ENCODE data around the gene SNCA. TPM values are rescaled to one million over a fixed set of nuclear protein-coding genes. Genes with fewer than 3 reads are reported as not detected.

The SNCA gene
- polyA plus RNA-seq, 3 donors = 13.2 to 39.4 (median 24.3) TPM

DNA sequence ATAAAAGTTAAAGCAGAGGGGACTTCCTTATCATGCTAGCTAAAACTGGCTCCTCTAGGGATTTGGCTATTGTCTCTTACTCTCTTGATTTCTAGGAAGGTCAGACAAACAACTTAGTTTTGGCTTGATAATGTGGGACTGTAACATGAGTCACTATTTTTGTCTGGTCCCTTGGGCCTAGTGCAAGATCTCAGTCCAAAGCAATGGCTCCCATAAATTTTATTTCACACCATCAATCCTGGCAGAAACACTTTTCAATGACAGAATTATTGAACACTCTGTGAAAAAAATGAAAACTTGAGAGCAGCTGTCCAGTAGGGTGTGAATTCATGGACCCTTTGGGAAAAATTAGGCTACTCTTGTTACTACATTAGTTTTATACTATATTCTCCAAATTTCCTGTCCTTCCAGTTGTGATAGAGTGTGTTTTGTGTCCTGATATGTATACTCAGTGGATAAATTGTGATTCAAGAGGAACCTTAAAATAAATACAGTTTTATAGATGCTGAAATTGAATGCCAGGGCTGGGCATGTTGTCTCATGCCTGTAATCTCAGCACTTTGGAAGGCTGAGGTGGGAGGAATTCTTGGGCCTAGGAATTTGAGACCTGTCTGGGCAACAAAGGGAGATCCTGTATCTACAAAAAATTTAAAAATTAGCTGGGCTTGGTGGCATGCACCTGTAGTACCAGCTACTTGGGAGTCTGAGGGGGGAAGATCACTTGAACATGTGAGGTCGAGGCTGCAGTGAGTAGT lies 10.8 kb upstream of the SNCA start:
- Mint-ChIP-seq H3K27me3 (ENCODE audit: low read depth in 3 of 3) (peaks cover 0 to 4% (median 1%) of the 10 kb centered on the region in 3 donors), H3K4me3 (no peak overlapping the region), H3K36me3 (no peaks in the 10 kb centered on the region), H3K27ac (no peak overlapping the region), H3K4me1 (no peaks in the 10 kb centered on the region), H3K9me3 (peaks cover 12 to 22% (median 18%) of the 10 kb centered on the region in 7 donors)
- H2AFZ ChIP-seq (ENCODE audit: insufficient read depth, low read depth, low read length, poor library complexity, severe bottlenecking) = no peak overlapping the region
- 100% methylated on average over 1 of the region's 1 CpG for WGBS (ENCODE audit: insufficient coverage)
- peaks cover 6 to 12% of the 10 kb centered on the region in 2 donors for H3K9me3 ChIP-seq (replicated peaks in 1 of 2; ENCODE audit: control insufficient read depth in 1 of 2, insufficient read depth in 1 of 2, low read length in 2 of 2)
- no peaks in the 10 kb centered on the region for H3K36me3 ChIP-seq (replicated peaks in 1 of 2; ENCODE audit: control insufficient read depth in 1 of 2, insufficient read depth in 2 of 2, low read length in 2 of 2)
- H4K20me1 ChIP-seq (ENCODE audit: insufficient read depth, low read length) = no peaks in the 10 kb centered on the region
- no peak overlapping the region for H3K4me2 ChIP-seq (replicated peaks; ENCODE audit: extremely low read depth, low read length, poor library complexity, severe bottlenecking)
- H3K4me3 ChIP-seq (replicated peaks in 1 of 3; ENCODE audit: low read depth in 2 of 3, low read length in 3 of 3) = no peak overlapping the region
- no peak for DNase-seq
- H3K27me3 ChIP-seq (ENCODE audit: control insufficient read depth in 2 of 2, insufficient read depth in 2 of 2, low read length in 2 of 2) = no peaks in the 10 kb centered on the region
- intact Hi-C loops (cut with micrococcal nuclease) = no loop called here
- H3K79me2 ChIP-seq (ENCODE audit: insufficient read depth, low read length) = no peaks in the 10 kb centered on the region
- no peaks in the 10 kb centered on the region for H3K4me1 ChIP-seq (ENCODE audit: control insufficient read depth in 1 of 2, insufficient read depth in 2 of 2, low read length in 2 of 2)
- H3K27ac ChIP-seq (ENCODE audit: low read depth in 1 of 2, low read length in 2 of 2) = no peak overlapping the region
- no peak overlapping the region for H3K9ac ChIP-seq (ENCODE audit: insufficient read depth, low read length, poor library complexity, severe bottlenecking)
- TF ChIP-seq, protein P1, sequence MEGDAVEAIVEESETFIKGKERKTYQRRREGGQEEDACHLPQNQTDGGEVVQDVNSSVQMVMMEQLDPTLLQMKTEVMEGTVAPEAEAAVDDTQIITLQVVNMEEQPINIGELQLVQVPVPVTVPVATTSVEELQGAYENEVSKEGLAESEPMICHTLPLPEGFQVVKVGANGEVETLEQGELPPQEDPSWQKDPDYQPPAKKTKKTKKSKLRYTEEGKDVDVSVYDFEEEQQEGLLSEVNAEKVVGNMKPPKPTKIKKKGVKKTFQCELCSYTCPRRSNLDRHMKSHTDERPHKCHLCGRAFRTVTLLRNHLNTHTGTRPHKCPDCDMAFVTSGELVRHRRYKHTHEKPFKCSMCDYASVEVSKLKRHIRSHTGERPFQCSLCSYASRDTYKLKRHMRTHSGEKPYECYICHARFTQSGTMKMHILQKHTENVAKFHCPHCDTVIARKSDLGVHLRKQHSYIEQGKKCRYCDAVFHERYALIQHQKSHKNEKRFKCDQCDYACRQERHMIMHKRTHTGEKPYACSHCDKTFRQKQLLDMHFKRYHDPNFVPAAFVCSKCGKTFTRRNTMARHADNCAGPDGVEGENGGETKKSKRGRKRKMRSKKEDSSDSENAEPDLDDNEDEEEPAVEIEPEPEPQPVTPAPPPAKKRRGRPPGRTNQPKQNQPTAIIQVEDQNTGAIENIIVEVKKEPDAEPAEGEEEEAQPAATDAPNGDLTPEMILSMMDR (IDR thresholded peaks at IDR 0.05) = no peak

DNA sequence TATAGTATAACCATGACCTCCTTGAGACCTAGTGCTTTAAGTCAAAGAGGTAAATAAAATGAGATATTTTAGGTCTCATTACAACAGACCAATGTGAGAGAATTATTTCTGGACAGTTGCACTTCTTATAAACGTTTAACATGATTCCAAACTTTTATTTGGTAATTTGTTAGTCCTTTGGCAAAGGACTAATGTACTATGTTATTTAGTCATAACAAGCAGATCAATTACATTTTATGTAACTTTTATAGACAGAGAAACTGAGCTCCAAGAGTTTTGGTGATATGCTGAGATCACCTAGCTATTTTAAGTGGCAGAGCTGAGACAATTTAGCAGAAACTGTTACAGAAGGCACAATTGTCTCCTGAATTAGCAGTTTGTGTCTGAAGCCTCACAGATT lies 2.6 kb upstream of the SNCA start:
- Histone ChIP-seq H3K4me2 (replicated peaks; ENCODE audit: extremely low read depth, low read length, poor library complexity, severe bottlenecking) (no peak overlapping the region), H2AFZ (ENCODE audit: insufficient read depth, low read depth, low read length, poor library complexity, severe bottlenecking) (no peak overlapping the region), H3K36me3 (replicated peaks in 1 of 2; ENCODE audit: control insufficient read depth in 1 of 2, insufficient read depth in 2 of 2, low read length in 2 of 2) (no peaks in the 10 kb centered on the region), H3K9ac (ENCODE audit: insufficient read depth, low read length, poor library complexity, severe bottlenecking) (no peak overlapping the region), H3K4me3 (replicated peaks in 1 of 3; ENCODE audit: low read depth in 2 of 3, low read length in 3 of 3) (no peak overlapping the region), H3K9me3 (replicated peaks in 1 of 2; ENCODE audit: control insufficient read depth in 1 of 2, insufficient read depth in 1 of 2, low read length in 2 of 2) (no peaks in the 10 kb centered on the region), H4K20me1 (ENCODE audit: insufficient read depth, low read length) (no peaks in the 10 kb centered on the region), H3K79me2 (ENCODE audit: insufficient read depth, low read length) (peaks cover 12% of the 10 kb centered on the region), H3K4me1 (ENCODE audit: control insufficient read depth in 1 of 2, insufficient read depth in 2 of 2, low read length in 2 of 2) (peaks cover 18 to 29% of the 10 kb centered on the region in 2 donors), H3K27ac (ENCODE audit: low read depth in 1 of 2, low read length in 2 of 2) (no peak overlapping the region), H3K27me3 (ENCODE audit: control insufficient read depth in 2 of 2, insufficient read depth in 2 of 2, low read length in 2 of 2) (peaks cover 0 to 4% of the 10 kb centered on the region in 2 donors)
- no CpG with 5 or more reads among the region's 1 CpG for WGBS (ENCODE audit: insufficient coverage)
- Mint-ChIP-seq H3K27me3 (ENCODE audit: low read depth in 3 of 3) (peaks cover 11 to 15% (median 13%) of the 10 kb centered on the region in 3 donors), H3K36me3 (peaks cover 0 to 1% of the 10 kb centered on the region in 2 donors), H3K4me1 (peaks cover 25% of the 10 kb centered on the region), H3K9me3 (no peaks in the 10 kb centered on the region), H3K4me3 (no peak overlapping the region), H3K27ac (no peak overlapping the region)
- intact Hi-C loops (cut with micrococcal nuclease) = loop anchor here in 1 of 2 donors (5.0 kb wide), 1 partner anchor 727 kb away; the partner anchor contains the start of gene TIGD2
- DNase-seq = no peak
- TF ChIP-seq, protein P1 (IDR thresholded peaks at IDR 0.05) = no peak
